CD1c-positive myeloid dendritic cell (primary cell): ENCODE measurements around the gene C2CD4C.
"Not testable (repeated sequence)": the region's sequence is repeated elsewhere in the genome, so short reads cannot be mapped to it uniquely, and the experiment has no call there.

ENCODE experiments used
- DNase-seq: peaks from one replicate; pipeline ENCODE4 v3.0.0-alpha.2; 2016; ENCODE audit errors: extremely low spot score

C2CD4C gene

GRCh38 chr19:383922-384798 lies 24.8 kb downstream of the C2CD4C start:
- peak; percentile 4 for DNase-seq

GRCh38 chr19:383040-383439 lies 25.9 kb downstream of the C2CD4C start:
- no peak for DNase-seq

- DNase-seq = peak; percentile 3
These were observed 26.4 kb downstream of the C2CD4C start for GRCh38 chr19:382578-382977.

- not testable (repeated sequence) for DNase-seq
These were observed 27.0 kb downstream of the C2CD4C start for GRCh38 chr19:381901-382300.

GRCh38 chr19:380618-381219 lies 28.2 kb downstream of the C2CD4C start:
- not testable (repeated sequence) for DNase-seq

GRCh38 chr19:379796-380195 lies 29.2 kb downstream of the C2CD4C start:
- no peak for DNase-seq

GRCh38 chr19:378706-379105 lies 30.2 kb downstream of the C2CD4C start:
- DNase-seq = no peak

- no peak for DNase-seq
These were observed 31.0 kb downstream of the C2CD4C start for GRCh38 chr19:377801-378581.

GRCh38 chr19:376111-376470 lies 32.9 kb downstream of the C2CD4C start:
- no peak for DNase-seq

- DNase-seq = no peak
These were observed 33.4 kb downstream of the C2CD4C start for GRCh38 chr19:375395-376110.

GRCh38 chr19:374886-375235 lies 34.1 kb downstream of the C2CD4C start:
- no peak for DNase-seq

GRCh38 chr19:374183-374885 lies 34.6 kb downstream of the C2CD4C start:
- no peak for DNase-seq

- no peak for DNase-seq
These were observed 35.4 kb downstream of the C2CD4C start for GRCh38 chr19:373391-374182.

- DNase-seq = no peak
These were observed 36.5 kb downstream of the C2CD4C start for GRCh38 chr19:372306-372890.

GRCh38 chr19:371501-372168 lies 37.3 kb downstream of the C2CD4C start:
- DNase-seq = no peak

GRCh38 chr19:370641-371330 lies 38.2 kb downstream of the C2CD4C start:
- DNase-seq = no peak

- DNase-seq = no peak
These were observed 39.1 kb downstream of the C2CD4C start for GRCh38 chr19:369876-370275.

GRCh38 chr19:369256-369655 lies 39.7 kb downstream of the C2CD4C start:
- DNase-seq = no peak

GRCh38 chr19:368630-369024 lies 40.3 kb downstream of the C2CD4C start:
- no peak for DNase-seq
